Cardiac muscle cell (in vitro differentiated cells and primary cell): Measurements from ENCODE around the gene VCX2. TPM values are rescaled to one million over a fixed set of nuclear protein-coding genes. Genes with fewer than 3 reads are reported as not detected.

ENCODE experiments used
- DNase-seq, 2 donors: peaks; one replicate each; pipeline versions ENCODE4 v3.0.0 to v3.0.0-alpha.2; 2010 to 2017; ENCODE audit warnings: low read depth in 1 of 2, low spot score in 1 of 2
- H3K27ac ChIP-seq: fragments of 200-600 bp; sonication (generic); 2 replicates; pipeline ENCODE4 v1.5.1; 2016
- H3K27me3 ChIP-seq: fragments of 200-600 bp; sonication (generic); 2 replicates; pipeline ENCODE4 v1.6.0; 2016; ENCODE audit warnings: control low read depth
- H3K36me3 ChIP-seq: fragments of 200-600 bp; sonication (generic); 2 replicates; pipeline ENCODE4 v1.5.1; 2016; ENCODE audit warnings: control low read depth
- H3K4me1 ChIP-seq: fragments of 200-600 bp; sonication (generic); 2 replicates; pipeline ENCODE4 v1.8.1; 2017; ENCODE audit warnings: low read depth, mild to moderate bottlenecking, mixed run types
- H3K4me3 ChIP-seq: fragments of 200-600 bp; sonication (generic); 2 replicates; pipeline ENCODE4 v1.5.1; 2016; ENCODE audit warnings: mild to moderate bottlenecking
- H3K9me3 ChIP-seq: fragments of 200-600 bp; sonication (generic); 2 replicates; pipeline ENCODE4 v1.5.1; 2017; ENCODE audit warnings: low read depth, mild to moderate bottlenecking, control low read depth
- CTCF ChIP-seq: IDR thresholded peaks from 2 replicates; pipeline ENCODE4 v1.5.1; 2012; ENCODE audit warnings: low read depth, mild to moderate bottlenecking, low read length
- polyA plus RNA-seq: library from polyadenylated mRNA; unstranded; fragments of >200 nt; fragmentation: Nextera tagmentation; extraction: Ambion mirVana; gene quantifications from 2 replicates; pipeline ENCODE4 v1.2.1, GENCODE V29; 2016
- total RNA-seq: library from RNA; depleted of rRNA; stranded (reverse); fragments of >200 nt; gene quantifications from 2 replicates; pipeline ENCODE4 v1.2.3, GENCODE V29; 2016

The VCX2 gene
- total and polyA plus RNA-seq, 2 experiments from 2014 or later: not detected

GRCh38 chrX:8192276-8192675, 21.2 kb upstream of the VCX2 start:
- H3K27me3 ChIP-seq: no peaks in the 10 kb centered on the region
- DNase-seq: no peak
- no peaks in the 10 kb centered on the region for H3K9me3 ChIP-seq
- H3K4me3 ChIP-seq: no peak overlapping the region
- no peak overlapping the region for H3K27ac ChIP-seq
- H3K36me3 ChIP-seq: no peaks in the 10 kb centered on the region
- TF ChIP-seq CTCF: no peak
- H3K4me1 ChIP-seq: no peaks in the 10 kb centered on the region

- no peak for DNase-seq
- no peak overlapping the region for H3K27ac ChIP-seq
- TF ChIP-seq CTCF: no peak
- no peaks in the 10 kb centered on the region for H3K9me3 ChIP-seq
- no peak overlapping the region for H3K4me3 ChIP-seq
- H3K4me1 ChIP-seq: no peaks in the 10 kb centered on the region
- H3K27me3 ChIP-seq: no peaks in the 10 kb centered on the region
- no peaks in the 10 kb centered on the region for H3K36me3 ChIP-seq
Observed at GRCh38 chrX:8191022-8191421, 20.0 kb upstream of the VCX2 start.

- H3K27me3 ChIP-seq: no peaks in the 10 kb centered on the region
- DNase-seq: no peak
- no peak for TF ChIP-seq CTCF
- no peak overlapping the region for H3K27ac ChIP-seq
- H3K36me3 ChIP-seq: no peaks in the 10 kb centered on the region
- no peaks in the 10 kb centered on the region for H3K4me1 ChIP-seq
- no peaks in the 10 kb centered on the region for H3K9me3 ChIP-seq
- H3K4me3 ChIP-seq: no peak overlapping the region
Observed at GRCh38 chrX:8190341-8190830, 19.3 kb upstream of the VCX2 start.

- H3K9me3 ChIP-seq: no peaks in the 10 kb centered on the region
- no peaks in the 10 kb centered on the region for H3K36me3 ChIP-seq
- H3K4me1 ChIP-seq: no peaks in the 10 kb centered on the region
- no peak overlapping the region for H3K27ac ChIP-seq
- no peaks in the 10 kb centered on the region for H3K27me3 ChIP-seq
- DNase-seq: no peak
- TF ChIP-seq CTCF: no peak
- H3K4me3 ChIP-seq: no peak overlapping the region
Observed at GRCh38 chrX:8189096-8189830, 18.2 kb upstream of the VCX2 start.

DNA sequence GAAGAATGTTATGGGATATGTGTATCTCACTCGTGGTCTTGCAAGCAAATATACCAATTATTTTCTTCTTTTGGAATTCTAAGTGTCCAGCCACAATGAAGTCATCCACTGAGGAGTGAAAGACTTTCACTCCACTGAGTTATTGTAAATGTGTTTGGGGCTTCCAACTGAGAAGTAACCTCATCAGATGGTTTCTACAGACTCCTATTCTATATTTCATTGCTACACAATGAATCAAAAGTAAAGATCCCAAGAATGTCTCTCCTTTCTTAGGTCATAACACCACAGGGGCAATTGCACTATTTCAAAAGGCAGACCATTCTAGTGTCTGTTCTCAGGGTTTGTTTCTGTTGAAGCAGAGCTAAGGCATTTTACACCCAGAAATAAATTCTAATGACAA, 12.3 kb upstream of the VCX2 start:
- H3K4me1 ChIP-seq: no peaks in the 10 kb centered on the region
- TF ChIP-seq CTCF: no peak
- no peak overlapping the region for H3K4me3 ChIP-seq
- H3K27ac ChIP-seq: no peak overlapping the region
- no peaks in the 10 kb centered on the region for H3K36me3 ChIP-seq
- H3K27me3 ChIP-seq: no peaks in the 10 kb centered on the region
- H3K9me3 ChIP-seq: no peaks in the 10 kb centered on the region
- DNase-seq: no peak
